Inferior parietal cortex (tissue), 1 donor: ENCODE results near the gene GPC3.
A peak's percentile ranks its signal among the peaks of the same experiment; 100 is the strongest.
"Not testable (repeated sequence)": the region's sequence is repeated elsewhere in the genome, so short reads cannot be mapped to it uniquely, and the experiment has no call there.

Source experiments
- DNase-seq: peaks from one replicate; pipeline ENCODE4 v3.0.0-alpha.2; 2016; ENCODE audit errors: extremely low spot score

The GPC3 gene

DNA sequence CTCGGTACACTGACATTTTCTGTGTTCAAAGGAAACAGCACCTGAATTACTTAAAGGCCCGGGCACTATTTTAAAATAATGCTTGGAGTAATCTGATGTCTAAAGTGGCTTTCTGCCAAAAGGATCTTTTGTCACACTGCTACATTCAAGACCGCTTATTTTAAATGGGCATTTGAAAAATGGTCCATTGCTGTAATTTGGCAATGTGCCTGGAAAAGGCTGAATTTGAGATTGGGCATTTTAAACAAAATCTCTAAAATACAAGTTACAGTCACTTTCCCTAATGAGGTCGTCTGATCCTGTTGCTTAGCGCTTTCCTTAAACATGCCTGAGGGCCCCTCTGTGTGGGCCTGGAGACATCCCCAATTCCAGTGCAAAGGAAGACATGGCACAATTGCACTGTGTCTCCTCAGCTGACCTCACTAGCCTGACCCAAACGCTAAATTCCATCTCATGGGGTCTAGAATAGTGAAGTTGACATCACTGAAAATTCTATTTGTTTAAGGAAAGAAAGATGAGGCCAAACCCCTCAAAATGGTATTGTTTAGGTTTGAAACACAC is 214.2 kb downstream of the GPC3 start:
- DNase-seq: no peak

DNA sequence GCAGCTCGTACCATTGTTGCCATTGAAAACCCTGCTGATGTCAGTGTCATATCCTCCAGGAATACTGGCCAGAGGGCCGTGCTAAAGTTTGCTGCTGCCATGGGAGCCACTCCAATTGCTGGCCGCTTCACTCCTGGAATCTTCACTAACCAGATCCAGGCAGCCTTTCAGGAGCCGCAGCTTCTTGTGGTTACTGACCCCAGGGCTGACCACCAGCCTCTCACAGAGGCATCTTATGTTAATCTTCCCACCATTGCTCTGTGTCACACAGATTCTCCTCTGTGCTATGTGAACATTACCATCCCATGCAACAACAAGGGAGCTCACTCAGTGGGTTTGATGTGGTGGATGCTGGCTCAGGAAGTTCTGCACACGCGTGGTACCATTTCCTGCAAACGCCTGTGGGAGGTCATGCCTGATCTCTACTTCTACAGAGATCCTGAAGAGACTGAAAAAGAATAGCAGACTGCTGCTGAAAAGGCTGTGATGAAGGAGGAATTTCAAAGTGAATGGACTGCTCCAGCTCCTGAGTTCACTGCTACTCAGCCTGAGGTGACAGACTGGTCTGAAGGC is 222.3 kb downstream of the GPC3 start:
- not testable (repeated sequence) for DNase-seq

DNA sequence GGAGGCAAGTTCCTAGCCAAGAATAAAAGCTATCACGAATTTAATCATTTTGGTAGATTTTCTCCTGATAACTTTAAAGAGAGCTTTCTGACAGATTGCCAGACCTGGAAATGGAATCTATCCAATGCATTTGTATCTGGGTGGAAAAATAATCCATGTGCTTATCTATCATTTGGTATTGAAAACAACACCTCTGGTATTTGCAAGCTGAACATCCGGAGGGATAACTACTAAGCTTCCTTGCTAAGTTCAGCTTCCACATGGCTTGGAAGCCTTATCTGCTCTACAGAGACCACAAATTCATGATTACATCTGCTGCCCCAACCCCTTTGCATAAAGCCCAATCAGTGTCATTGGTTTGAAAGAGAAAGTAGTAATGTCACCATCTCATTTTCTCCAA is 230.7 kb downstream of the GPC3 start:
- DNase-seq: no peak

DNA sequence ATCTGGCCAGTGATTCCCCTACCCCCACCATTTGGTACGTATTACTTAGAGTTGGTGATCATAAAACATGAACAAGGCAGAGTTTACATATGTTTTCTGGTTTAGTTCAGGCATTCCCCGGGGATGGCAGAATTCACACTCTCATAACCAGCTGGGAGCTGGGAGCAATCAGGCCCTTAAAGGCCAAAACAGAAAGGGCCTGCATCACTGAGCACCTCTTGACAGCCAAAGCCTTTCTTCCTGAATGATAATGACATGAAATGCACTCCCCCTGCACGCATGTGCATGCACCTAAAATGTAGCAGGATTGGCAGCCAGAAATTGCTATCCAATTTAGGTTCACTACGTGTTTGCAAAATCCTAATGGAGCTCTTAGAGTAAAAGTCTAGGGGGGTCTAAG is 235.4 kb downstream of the GPC3 start:
- no peak for DNase-seq

DNA sequence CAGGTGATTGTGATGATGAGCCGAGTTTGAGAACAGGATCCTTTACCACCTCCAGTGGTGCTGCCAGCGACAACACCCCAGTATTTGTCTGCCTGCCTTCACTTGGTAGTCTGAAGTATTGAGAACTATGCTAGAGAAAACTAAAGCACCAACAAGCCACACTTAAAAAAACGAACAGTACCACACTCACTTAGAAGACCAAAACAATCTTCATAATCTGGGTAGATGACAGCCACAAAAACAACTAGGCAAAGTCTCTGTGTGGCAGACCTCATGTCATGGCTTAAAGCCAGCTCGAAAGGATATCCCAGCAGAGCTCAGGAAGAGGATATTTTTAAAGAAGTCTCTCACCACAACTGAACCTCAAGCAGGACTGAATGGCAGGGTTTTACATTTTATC is 236.0 kb downstream of the GPC3 start:
- DNase-seq: no peak

DNA sequence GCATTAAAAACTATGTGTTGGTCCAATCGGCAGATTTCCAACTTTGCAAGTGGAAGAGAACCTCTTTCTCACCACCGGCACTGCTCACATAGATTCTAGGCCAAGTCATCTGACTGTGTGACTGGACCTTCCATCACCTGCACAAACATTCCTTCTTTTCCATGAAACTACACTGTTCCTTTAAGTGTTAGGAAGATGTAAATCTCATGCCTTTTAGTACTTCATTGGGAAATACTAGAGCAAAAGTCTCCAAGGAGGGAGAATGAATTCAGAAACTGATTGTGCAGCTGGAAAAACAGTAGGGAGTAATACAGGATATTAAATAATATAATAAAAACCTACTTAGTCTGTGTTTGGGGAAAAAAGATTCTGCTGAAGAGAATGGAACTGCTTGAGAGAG is 238.2 kb downstream of the GPC3 start:
- DNase-seq: no peak

DNA sequence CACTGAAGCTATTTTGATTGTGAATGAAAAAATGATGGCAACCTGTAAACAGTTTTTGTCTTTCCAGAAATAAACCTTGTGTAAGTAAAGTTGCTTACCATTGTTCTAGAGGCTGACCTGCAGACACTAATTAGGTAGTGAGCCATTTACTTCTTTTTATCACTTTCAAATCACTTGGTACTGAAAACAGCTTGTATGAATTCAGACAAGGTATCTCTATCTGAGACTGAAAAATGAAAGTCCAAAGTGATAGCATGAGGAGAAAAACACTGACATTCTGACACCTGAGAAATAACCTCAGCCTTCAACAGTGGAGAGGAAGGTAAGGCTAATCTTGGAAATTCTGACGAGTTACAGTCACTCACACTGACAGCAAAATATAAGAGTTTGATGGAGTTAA is 238.8 kb downstream of the GPC3 start:
- DNase-seq: no peak

DNA sequence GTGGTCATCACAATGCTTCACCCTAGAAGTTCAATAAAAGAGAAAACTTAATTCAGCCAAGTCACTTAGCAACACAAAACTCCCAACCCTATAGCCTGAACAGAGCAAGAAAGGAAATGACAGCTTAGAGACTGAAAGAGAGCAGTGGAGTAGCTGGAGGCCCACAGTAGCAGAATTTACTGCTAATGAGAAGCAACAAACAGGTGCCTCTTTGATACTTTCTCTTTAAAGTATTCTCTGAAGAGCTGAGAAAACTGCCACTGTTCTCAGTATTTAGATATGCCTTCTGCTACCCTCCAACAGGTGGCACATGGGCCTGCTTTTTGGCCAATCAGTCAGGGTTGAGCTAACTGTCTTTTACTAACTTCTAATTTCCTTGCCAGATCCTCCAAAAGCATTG is 240.0 kb downstream of the GPC3 start:
- DNase-seq: no peak

DNA sequence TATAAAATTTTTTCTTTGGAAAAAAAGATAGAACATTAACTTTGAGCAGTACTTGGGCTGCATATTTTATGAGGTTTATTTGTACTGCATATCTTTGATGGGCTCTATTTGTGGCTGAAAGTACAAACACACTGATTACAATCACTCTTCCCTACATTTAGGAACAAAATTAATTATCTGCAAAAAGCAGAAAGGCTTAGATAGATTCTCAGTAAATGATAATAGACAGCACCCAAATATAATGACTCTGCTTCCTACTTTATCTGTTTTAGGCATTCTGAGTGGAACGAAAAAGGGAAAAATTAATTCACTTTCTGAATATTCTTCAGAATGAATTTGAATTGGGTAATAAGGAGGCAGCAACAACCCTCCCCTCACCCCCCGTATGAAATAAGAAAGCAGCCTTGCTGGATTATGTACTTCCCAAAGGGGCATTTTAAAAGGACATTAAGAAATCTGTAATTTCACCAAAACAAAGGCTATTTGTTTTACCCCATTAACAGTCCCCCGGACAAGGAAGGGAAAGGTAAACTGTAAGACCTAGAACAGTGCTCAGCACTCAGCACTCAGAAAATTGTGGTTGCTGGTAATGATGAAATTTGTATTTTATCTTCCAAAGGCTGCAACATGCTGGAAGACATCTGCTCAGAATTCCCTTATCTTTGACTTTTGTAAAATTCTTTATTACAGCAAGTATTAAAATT is 242.6 kb downstream of the GPC3 start:
- DNase-seq: no peak

DNA sequence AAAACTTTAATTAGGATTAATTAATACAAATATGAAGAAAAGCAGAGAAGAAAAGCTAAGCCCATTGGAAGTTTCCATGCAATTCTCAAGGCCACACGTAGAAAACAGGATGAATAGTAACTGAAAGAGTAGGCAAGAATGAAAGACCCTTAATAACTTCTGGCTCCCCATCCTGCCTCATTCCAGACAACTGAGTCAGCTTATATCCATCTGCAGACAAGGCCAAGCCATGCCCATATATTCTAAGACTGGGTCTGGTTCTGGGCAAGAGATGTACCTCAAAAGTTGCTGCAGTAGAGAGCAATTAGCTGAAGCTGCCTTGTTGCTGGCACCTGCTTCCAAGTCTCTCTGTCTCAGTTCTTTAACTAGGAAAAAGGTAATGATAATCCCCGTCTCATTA is 244.1 kb downstream of the GPC3 start:
- DNase-seq: no peak

DNA sequence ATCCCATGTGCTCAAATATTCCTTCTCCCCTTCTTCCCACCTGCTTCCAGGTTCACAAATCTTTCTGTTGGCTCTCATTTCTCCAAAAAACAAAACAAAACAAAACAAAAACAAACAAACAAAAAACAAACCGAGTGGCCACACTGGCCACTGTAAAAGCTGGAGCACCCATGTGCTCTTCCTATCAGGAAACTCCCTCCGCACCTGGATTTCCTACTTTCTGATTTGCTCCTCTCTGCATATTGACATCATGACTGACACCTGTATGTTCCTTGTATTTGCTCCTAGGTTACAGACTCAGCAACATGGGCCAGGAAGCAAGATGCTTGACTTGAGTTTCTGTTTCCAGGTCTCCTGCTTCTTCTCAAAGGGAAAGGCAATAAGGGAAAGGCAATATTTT is 258.8 kb downstream of the GPC3 start:
- DNase-seq: no peak

DNA sequence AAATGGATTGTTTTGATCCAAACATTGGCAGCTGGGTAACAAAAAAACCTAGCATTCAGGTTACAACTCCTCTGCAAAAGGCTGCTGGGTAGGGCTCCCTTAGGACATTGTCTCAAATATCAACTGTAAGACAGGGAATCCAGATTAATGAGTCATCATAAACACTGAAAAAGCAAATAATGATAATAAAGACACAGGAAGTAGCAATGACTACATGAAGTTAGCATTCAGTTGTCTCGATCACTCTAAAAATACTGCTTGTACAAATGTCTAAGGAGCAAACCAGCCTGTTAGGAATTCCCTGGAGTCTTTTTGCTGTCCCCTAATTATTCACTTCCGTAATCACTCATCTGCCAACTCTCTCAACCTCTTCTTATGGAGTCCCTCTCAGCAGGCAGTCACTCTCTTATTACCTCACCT is 259.2 kb downstream of the GPC3 start:
- DNase-seq: no peak

DNA sequence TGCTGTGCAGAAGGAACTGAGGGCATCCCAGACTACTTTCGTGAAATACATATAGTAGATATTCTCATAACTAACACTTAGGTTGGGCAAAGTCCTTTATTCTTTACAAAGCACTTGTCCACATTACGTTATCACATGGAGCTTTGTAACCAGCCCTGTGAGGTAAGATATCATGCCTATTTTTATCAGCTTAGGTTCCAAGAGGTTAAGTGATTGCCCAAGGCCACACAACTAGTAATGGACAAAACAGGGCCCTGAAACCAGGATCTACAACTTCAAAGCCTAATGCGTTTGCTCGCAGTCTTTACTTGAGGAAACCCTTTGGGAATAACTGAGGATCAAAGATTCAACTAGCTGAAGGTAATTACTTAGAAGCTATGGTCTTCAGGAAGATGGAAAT is 261.5 kb downstream of the GPC3 start:
- no peak for DNase-seq

DNA sequence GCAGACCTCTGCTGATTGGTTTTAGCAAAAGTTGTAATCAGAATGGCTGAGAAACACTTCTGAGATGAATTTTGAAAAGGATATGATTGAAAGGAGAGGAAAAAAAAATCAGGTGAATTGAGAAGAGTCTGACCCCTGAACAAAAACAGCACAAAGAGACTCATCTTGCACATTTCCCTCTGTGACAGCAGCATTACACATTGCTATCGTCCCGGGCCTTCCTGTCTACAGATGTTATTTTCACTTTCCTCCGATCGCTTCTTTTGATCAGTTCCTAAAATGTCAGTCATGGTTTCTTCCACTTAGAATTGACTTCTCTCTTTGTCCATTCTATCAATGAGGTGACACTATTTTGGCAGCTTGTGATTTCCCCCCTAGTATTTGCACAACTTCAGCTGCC is 262.6 kb downstream of the GPC3 start:
- no peak for DNase-seq

DNA sequence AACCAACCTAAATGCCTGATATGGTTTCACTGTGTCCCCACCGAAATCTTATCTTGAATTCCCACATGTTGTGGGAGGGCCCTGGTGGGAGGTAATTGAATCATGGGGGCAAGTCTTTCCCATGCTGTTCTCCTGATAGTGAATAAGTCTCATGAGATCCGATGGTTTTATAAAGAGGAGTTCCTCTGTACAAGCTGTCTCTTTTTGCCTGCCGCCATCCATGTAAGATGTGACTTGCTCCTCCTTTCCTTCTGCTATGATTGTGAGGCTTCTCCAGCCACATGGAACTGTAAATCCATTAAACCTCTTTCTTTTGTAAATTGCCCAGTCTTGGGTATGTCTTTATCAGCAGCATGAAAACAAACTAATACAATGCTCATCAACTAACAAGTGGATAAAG is 265.1 kb downstream of the GPC3 start:
- not testable (repeated sequence) for DNase-seq

DNA sequence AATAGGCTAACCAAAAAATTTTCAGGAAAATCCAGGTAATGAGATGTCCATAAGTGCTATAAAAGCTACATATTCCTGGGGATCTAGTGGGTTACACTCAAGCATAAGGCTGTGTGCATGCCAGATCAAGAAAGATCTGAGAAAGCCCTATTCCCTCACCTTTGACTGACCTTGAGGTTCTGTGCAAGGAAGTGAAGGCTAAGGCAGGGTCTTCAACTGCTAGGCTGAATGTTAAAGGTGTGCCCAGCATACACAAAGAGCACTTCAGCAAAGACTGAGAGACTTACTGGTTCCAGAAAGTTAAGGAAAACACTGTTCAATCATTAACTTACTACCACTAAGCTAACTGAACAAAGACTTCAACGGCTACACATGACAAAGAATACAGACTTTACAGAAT is 269.7 kb downstream of the GPC3 start:
- DNase-seq: no peak

DNA sequence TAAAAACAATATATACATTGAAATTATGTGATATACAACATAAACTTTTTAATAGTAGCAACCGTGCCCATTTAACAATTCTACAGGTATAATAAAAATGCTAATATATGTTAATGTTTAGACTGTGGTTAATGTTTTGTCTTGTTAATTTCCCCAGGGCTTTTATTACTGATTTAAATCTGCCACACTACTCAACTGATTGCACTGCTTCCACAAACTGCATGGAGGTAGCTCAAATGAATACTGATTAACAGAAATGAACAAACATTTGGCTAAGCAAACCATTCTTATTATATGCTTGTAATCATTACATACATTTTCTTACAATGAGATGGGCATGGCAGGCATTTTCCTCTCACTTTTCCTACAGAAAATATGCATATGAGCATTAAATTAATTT is 275.9 kb downstream of the GPC3 start:
- no peak for DNase-seq

DNA sequence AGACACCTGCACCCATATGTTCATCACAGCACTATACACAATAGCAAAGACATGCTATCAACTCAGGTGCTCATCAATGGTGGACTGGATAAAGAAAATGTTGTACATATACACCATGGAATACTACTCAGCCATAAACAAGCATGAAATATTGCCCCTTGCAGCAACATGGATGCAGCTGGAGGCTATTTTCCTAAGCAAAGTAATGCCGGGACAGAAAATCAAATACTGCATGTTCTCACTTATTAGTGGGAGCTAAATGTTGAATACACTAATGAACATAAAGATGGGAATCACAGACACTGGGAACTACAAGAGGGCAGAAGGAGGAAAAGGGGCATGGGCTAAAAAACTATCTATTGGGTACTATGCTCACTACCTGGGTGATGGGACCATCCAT is 278.5 kb downstream of the GPC3 start:
- DNase-seq: no peak

DNA sequence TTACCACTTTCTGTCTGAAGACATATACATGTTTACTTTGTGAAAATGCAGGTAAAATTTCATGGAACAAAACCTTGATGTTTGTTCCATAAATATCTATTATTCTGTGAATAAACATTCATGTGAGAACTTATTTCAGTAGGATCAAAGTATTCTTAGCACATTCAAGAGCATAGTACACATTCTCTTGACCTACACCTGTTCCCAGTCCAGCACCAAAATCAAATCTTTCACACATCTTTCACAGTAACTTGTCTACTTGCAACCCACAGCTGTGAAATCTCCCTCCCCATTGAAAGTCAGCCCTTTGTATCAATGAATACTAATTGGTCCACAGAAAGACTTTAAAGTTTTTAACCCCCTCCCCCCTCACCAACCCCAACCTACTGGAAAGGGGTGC is 283.2 kb downstream of the GPC3 start:
- DNase-seq: no peak

DNA sequence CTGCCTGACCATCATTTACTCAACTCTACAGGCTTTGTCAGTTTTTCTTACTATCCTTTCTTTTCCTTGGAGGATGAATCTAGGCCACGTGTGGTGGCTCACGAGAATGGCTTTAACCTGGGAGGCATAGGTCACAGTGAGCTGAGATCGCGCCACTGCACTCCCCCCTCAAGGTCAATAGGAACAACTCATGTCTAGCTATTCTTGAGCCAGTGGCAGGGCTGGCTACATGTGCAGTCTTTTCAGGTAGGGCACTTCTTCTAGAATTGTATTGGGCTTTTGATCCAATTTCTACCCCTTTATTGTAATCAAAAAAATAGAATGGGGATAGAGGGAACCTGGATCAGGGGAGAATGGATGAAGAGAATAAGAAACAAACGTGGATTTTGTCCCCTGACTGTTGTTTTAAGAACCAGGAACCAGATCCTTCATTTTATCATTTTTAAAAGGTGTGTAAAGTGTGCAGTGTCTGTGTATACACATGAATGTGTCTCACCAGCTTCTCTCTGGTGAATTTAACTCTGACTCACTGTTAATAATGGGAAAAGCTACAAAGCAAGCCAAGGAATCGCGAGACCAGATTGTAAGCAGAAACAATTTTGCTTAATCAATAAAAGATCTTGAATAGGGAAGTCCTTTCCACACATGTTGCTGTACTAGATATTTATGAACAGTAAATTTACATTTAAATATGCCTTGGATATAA is 286.2 kb downstream of the GPC3 start:
- DNase-seq: no peak

DNA sequence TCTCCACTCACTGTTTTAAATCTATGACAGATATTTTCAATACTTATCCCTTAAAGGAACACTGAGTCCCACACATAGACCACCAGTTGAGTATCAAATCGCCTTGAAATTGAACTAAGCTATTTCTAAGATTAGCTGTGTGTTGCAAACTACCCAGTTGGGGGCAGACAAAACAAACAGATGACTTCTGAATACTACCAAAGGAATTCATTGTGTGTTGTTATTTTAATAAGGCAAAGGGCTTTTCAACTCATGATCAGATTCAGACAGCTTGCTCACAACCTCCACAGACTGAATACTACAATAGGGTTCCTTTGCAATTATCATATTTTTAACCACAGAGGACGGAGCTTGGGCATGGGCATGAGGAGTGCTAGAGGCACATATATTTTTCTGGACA is 287.1 kb downstream of the GPC3 start:
- peak; percentile 16 for DNase-seq

DNA sequence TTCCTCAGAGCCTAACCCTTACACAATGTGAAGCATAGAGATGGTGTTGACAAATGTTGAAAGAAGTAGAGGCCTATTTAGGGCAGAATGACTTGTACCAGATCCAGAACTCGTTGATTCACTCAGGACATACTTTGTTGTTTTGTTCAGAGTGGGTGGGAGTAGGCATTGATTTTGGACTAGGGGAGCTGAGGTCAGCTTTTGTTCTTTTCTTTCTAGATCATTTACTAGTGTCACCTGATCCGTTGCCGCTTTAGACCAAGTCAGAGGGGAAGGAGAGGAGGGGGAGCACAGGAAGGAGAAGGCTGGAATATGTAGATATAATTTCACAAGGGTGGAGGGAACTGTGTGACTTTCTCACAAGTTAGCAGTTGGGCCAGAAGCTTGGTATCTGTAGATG is 287.7 kb downstream of the GPC3 start:
- DNase-seq: no peak

DNA sequence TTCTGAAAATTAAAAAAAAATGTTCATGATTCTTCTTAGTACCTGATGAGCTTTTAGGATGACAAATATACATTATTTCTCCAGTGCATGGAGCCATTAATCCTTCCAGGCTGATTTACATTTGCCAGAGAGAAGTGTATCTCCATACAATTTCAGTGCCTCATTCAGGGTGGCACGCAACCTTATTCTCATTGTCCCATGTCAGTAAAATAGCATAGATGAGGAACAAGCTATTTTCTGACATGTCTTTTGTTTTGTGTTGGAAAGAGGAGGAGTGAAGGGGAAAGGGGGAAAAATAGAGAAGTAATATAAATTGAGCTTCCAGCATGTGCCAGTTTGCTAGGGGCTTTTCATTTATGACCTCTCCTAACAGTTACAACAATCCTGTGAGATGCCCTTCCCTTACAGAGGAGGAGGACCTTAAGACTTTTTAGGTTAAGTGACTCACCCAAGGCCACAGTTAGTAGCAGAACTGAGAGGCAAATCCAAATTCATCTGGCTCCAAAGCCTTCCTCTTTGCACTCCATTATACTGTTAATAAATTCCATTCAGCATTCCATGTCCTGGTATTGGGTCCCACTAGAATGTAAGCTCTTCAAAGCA is 295.3 kb downstream of the GPC3 start:
- DNase-seq: no peak
